ENCODE data around the gene GATAD2A. TPM values are rescaled to one million over a fixed set of nuclear protein-coding genes. Genes with fewer than 3 reads are reported as not detected.

The GATAD2A gene
- total and polyA plus RNA-seq, 4 donors = 7.1 to 23.7 (median 18.2) TPM

GRCh38 chr19:19385131-19385895 lies 20.2 kb upstream of the GATAD2A start:
- peaks cover 5 to 25% (median 19%) of the 10 kb centered on the region in 4 donors for H3K4me1 ChIP-seq (ENCODE audit: control insufficient read depth in 4 of 4, insufficient read depth in 4 of 4, low read length in 3 of 4)
- WGBS = under 1% methylated on average over 75 of the region's 75 CpGs

More at GRCh38 chr19:19385131-19385895, 20.2 kb upstream of the GATAD2A start:
- H3K27ac ChIP-seq (ENCODE audit: low read depth in 1 of 2, low read length in 2 of 2) = peak overlapping the region; percentile 60 to 69
- H3K27me3 ChIP-seq (ENCODE audit: control insufficient read depth in 4 of 4, insufficient read depth in 4 of 4, low read length in 3 of 4) = no peaks in the 10 kb centered on the region
- DNase-seq (ENCODE audit: low spot score) = peak; percentile 99
- peak in 1 of 2 donors; percentile 8 for TF ChIP-seq HNF4A (conservative IDR thresholded peaks at IDR 0.05)
- no peak for TF ChIP-seq FOXA1 (IDR thresholded peaks at IDR 0.05)
- peak; percentile 28 to 82 for TF ChIP-seq GABPA (IDR thresholded peaks at IDR 0.05 in 1 of 2, conservative IDR thresholded peaks at IDR 0.05 in 1 of 2)
- peak; percentile 32 for TF ChIP-seq CTCF (IDR thresholded peaks at IDR 0.05; ENCODE audit: low read depth, low read length, missing input control)
- TF ChIP-seq NR2F2 (IDR thresholded peaks at IDR 0.05) = peak; percentile 44
- no peak for TF ChIP-seq FOXA2 (IDR thresholded peaks at IDR 0.05)
- peak; percentile 31 for TF ChIP-seq ZBTB33 (IDR thresholded peaks at IDR 0.05)
- peak; percentile 47 to 52 for TF ChIP-seq RAD21 (IDR thresholded peaks at IDR 0.05)
- TF ChIP-seq SP1 (IDR thresholded peaks at IDR 0.05) = peak; percentile 97
- TF ChIP-seq YY1 (IDR thresholded peaks at IDR 0.05) = peak; percentile 39
- TF ChIP-seq HNF4G (IDR thresholded peaks at IDR 0.05) = no peak
- TF ChIP-seq ATF3 (IDR thresholded peaks at IDR 0.05) = no peak
- no peak for TF ChIP-seq MAX (IDR thresholded peaks at IDR 0.05)
- no peak for TF ChIP-seq RXRA (IDR thresholded peaks at IDR 0.05)
- peak overlapping the region; percentile 62 to 94 (median 84) for H3K4me3 ChIP-seq (ENCODE audit: low read depth in 1 of 3, low read length in 3 of 3)
- no peaks in the 10 kb centered on the region for H3K36me3 ChIP-seq (ENCODE audit: control insufficient read depth in 4 of 4, insufficient read depth in 3 of 4, low read depth in 1 of 4, low read length in 3 of 4)
- H3K9me3 ChIP-seq (ENCODE audit: control insufficient read depth in 4 of 4, low read length in 3 of 4) = no peaks in the 10 kb centered on the region
- peak overlapping the region; percentile 10 to 66 for H3K9ac ChIP-seq (ENCODE audit: low read depth in 1 of 2, low read length in 2 of 2)
